Measurements from ENCODE around the gene OR6V1. TPM values are rescaled to one million over a fixed set of nuclear protein-coding genes. Genes with fewer than 3 reads are reported as not detected.

Gene OR6V1
- total and polyA plus RNA-seq, 10 of the 15 experiments (the other 5 are each of a cell fraction or from before 2014, with no cell fraction given) = not detected

DNA sequence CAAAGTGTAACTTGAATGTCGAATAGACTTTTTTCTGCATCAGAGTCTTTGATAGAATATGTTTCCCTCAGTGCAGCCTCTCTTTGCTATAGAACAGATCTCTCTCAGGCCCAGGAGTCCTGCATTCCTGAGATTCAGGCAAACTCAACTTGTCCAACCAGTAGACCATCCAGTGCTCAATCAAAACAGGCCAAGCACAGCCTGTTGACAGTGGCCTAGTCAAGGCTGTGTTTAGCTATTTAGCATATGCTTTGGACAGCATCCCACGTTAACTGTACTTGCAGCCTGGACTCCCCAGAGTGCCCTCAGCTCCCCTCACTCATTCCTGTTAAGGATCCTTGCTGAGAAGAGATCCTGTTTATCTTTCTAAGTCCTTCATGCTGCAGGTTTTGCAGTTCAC, 16.3 kb downstream of the OR6V1 start:
- no peaks in the 10 kb centered on the region for H3K79me2 ChIP-seq (ENCODE audit: control insufficient read depth, insufficient read depth, low read length)
- in situ Hi-C loops (cut with MboI) = no loop called here
- no peaks in the 10 kb centered on the region; a peak in 1 of 4 replicates for H3K27me3 ChIP-seq (replicated peaks in 1 of 2; ENCODE audit: control insufficient read depth in 2 of 2, insufficient read depth in 2 of 2, low read length in 1 of 2)
- ATAC-seq = no peak
- H3K4me2 ChIP-seq (ENCODE audit: control insufficient read depth, insufficient read depth) = no peak overlapping the region
- no TSS peak for BruUV-seq (replicated peaks)
- H3K9ac ChIP-seq (ENCODE audit: control insufficient read depth, insufficient read depth, low read length) = no peak overlapping the region
- H2AFZ ChIP-seq (ENCODE audit: control insufficient read depth, low read depth, low read length) = no peak overlapping the region
- SMC1A ChIA-PET (ENCODE audit: uncharacterized antibody, unreplicated experiment) = no interaction called here
- 16% methylated on average over 2 of the region's 2 CpGs for WGBS (ENCODE audit: insufficient coverage, insufficient replicate concordance, low lambda C conversion rate, missing lambda C conversion rate)
- no peaks in the 10 kb centered on the region for H3K9me3 ChIP-seq (replicated peaks; ENCODE audit: control insufficient read depth, insufficient read depth, low read length)
- intact Hi-C loops (cut with micrococcal nuclease; ENCODE audit: unreplicated experiment) = no loop called here
- CTCF ChIA-PET = no interaction called here
- DNase-seq (ENCODE audit: low read depth, low spot score) = no peak
- POLR2A ChIA-PET = no interaction called here
- no peaks in the 10 kb centered on the region for H3K36me3 ChIP-seq (ENCODE audit: control insufficient read depth in 2 of 2, insufficient read depth in 2 of 2, low read length in 1 of 2)
- TF ChIP-seq CHD2 (IDR thresholded peaks at IDR 0.05; ENCODE audit: borderline replicate concordance, low read depth, low read length) (no peak), PAX5 (IDR thresholded peaks at IDR 0.05; ENCODE audit: borderline replicate concordance, low read depth, low read length) (no peak), MTA3 (IDR thresholded peaks at IDR 0.05; ENCODE audit: borderline replicate concordance, low read length) (no peak), CBX5 (IDR thresholded peaks at IDR 0.05; ENCODE audit: low read depth) (no peak), STAT1 (conservative IDR thresholded peaks at IDR 0.05) (no peak)
- TF ChIP-seq, protein P1, sequence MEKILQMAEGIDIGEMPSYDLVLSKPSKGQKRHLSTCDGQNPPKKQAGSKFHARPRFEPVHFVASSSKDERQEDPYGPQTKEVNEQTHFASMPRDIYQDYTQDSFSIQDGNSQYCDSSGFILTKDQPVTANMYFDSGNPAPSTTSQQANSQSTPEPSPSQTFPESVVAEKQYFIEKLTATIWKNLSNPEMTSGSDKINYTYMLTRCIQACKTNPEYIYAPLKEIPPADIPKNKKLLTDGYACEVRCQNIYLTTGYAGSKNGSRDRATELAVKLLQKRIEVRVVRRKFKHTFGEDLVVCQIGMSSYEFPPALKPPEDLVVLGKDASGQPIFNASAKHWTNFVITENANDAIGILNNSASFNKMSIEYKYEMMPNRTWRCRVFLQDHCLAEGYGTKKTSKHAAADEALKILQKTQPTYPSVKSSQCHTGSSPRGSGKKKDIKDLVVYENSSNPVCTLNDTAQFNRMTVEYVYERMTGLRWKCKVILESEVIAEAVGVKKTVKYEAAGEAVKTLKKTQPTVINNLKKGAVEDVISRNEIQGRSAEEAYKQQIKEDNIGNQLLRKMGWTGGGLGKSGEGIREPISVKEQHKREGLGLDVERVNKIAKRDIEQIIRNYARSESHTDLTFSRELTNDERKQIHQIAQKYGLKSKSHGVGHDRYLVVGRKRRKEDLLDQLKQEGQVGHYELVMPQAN (conservative IDR thresholded peaks at IDR 0.05) = no peak
- RAD21 ChIA-PET (ENCODE audit: unreplicated experiment) = no interaction called here
- no peaks in the 10 kb centered on the region for H4K20me1 ChIP-seq (ENCODE audit: control insufficient read depth, insufficient read depth)
- no peak overlapping the region for H3K27ac ChIP-seq (ENCODE audit: control insufficient read depth, insufficient read depth)
- no peak for FAIRE-seq
- no peaks in the 10 kb centered on the region for H3K4me1 ChIP-seq (ENCODE audit: control insufficient read depth, insufficient read depth, low read length)
- H3K4me3 ChIP-seq = no peak overlapping the region

DNA sequence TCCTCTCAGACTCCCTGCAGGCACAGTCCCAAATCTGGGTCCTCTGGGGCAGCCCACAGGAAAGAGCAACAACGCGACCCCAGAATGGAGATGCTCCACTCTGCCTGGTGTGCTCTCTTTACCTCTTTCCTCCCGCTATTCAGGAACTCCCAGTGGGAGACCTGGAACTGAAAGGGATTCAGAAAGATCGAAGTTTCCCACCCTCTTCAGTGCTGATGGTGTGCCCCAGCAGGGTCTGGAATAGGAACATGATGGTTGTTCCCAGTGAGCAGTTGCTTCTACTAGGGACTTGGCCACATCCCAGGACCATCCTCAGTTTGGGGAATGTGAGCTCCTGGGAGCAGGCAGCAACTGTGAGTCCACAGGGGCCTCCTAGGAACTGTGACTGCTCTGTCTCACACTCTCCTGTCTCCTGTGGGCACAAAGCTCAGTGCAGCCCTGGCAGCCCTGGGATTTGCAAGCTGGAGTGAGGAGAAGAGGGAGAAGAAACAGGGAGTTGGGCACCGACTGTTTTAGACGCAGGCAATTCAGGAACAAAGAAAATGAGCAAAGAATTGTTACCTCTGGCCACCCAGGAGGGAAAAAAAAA, 17.9 kb downstream of the OR6V1 start:
- Histone ChIP-seq H3K4me3 (no peak overlapping the region), H3K36me3 (ENCODE audit: control insufficient read depth in 2 of 2, insufficient read depth in 2 of 2, low read length in 1 of 2) (no peaks in the 10 kb centered on the region), H3K4me2 (ENCODE audit: control insufficient read depth, insufficient read depth) (no peak overlapping the region), H4K20me1 (ENCODE audit: control insufficient read depth, insufficient read depth) (no peaks in the 10 kb centered on the region), H3K27ac (ENCODE audit: control insufficient read depth, insufficient read depth) (no peak overlapping the region), H3K9ac (ENCODE audit: control insufficient read depth, insufficient read depth, low read length) (no peak overlapping the region), H3K79me2 (ENCODE audit: control insufficient read depth, insufficient read depth, low read length) (no peaks in the 10 kb centered on the region), H3K27me3 (replicated peaks in 1 of 2; ENCODE audit: control insufficient read depth in 2 of 2, insufficient read depth in 2 of 2, low read length in 1 of 2) (no peaks in the 10 kb centered on the region; a peak in 1 of 4 replicates), H3K9me3 (replicated peaks; ENCODE audit: control insufficient read depth, insufficient read depth, low read length) (no peaks in the 10 kb centered on the region), H2AFZ (ENCODE audit: control insufficient read depth, low read depth, low read length) (no peak overlapping the region), H3K4me1 (ENCODE audit: control insufficient read depth, insufficient read depth, low read length) (no peaks in the 10 kb centered on the region)
- ChIA-PET SMC1A (ENCODE audit: uncharacterized antibody, unreplicated experiment) (no interaction called here), POLR2A (no interaction called here), CTCF (no interaction called here), RAD21 (ENCODE audit: unreplicated experiment) (no interaction called here)
- BruUV-seq (replicated peaks) = no TSS peak
- ATAC-seq = no peak
- TF ChIP-seq ATF7 (IDR thresholded peaks at IDR 0.05; ENCODE audit: low read depth) (no peak), HCFC1 (IDR thresholded peaks at IDR 0.05; ENCODE audit: low read length) (no peak), EGR1 (IDR thresholded peaks at IDR 0.05; ENCODE audit: borderline replicate concordance in 1 of 2, low read depth in 2 of 2, low read length in 2 of 2) (no peak), SMAD1 (IDR thresholded peaks at IDR 0.05; ENCODE audit: low read depth, partially characterized antibody) (no peak), POLR2AphosphoS2 (IDR thresholded peaks at IDR 0.05; ENCODE audit: low read depth, low read length) (no peak)
- 33% methylated on average over 6 of the region's 6 CpGs for WGBS (ENCODE audit: insufficient coverage, insufficient replicate concordance, low lambda C conversion rate, missing lambda C conversion rate)
- in situ Hi-C loops (cut with MboI) = no loop called here
- no peak for FAIRE-seq
- DNase-seq (ENCODE audit: low read depth, low spot score) = no peak
- intact Hi-C loops (cut with micrococcal nuclease; ENCODE audit: unreplicated experiment) = no loop called here
